ENCODE measurements around the gene TARDBP. TPM values are rescaled to one million over a fixed set of nuclear protein-coding genes. Genes with fewer than 3 reads are reported as not detected.
"Not testable (repeated sequence)": the region's sequence is repeated elsewhere in the genome, so short reads cannot be mapped to it uniquely, and the experiment has no call there.

Gene TARDBP
- total and polyA plus RNA-seq, 7 donors = 91.8 to 387 (median 132) TPM

DNA sequence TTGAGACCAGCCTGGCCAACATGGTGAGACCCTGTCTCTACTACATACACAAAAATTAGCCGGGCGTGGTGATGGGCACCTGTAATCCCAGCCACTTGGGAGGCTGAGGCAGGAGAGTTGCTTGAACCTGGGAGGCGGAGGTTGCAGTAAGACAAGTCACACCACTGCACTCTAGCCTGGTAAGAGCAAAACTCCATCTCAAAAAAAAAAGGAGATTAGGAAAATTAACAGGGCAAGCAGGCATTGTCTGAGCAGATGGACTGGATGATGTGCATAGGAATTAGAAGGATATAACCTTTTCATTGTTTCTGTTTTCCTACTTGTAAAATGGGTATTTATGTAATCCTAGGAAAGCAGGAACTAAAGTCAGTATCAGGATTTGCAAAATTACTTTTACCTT lies 15.6 kb downstream of the TARDBP start:
- Histone ChIP-seq H3K4me3 (no peak overlapping the region), H3K27me3 (ENCODE audit: insufficient read depth in 3 of 3, low read length in 2 of 3) (no peaks in the 10 kb centered on the region), H3K9me3 (no peaks in the 10 kb centered on the region), H3K27ac (no peak overlapping the region), H3K4me1 (peaks cover 14% of the 10 kb centered on the region), H3K36me3 (ENCODE audit: insufficient read depth in 1 of 2, low read depth in 1 of 2) (peaks cover 3 to 73% of the 10 kb centered on the region in 2 donors)
- TF ChIP-seq, protein P1, sequence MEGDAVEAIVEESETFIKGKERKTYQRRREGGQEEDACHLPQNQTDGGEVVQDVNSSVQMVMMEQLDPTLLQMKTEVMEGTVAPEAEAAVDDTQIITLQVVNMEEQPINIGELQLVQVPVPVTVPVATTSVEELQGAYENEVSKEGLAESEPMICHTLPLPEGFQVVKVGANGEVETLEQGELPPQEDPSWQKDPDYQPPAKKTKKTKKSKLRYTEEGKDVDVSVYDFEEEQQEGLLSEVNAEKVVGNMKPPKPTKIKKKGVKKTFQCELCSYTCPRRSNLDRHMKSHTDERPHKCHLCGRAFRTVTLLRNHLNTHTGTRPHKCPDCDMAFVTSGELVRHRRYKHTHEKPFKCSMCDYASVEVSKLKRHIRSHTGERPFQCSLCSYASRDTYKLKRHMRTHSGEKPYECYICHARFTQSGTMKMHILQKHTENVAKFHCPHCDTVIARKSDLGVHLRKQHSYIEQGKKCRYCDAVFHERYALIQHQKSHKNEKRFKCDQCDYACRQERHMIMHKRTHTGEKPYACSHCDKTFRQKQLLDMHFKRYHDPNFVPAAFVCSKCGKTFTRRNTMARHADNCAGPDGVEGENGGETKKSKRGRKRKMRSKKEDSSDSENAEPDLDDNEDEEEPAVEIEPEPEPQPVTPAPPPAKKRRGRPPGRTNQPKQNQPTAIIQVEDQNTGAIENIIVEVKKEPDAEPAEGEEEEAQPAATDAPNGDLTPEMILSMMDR (IDR thresholded peaks at IDR 0.05) = no peak
- ATAC-seq = no peak
- DNase-seq = no peak
- intact Hi-C loops (cut with DNase I) = no loop called here
- 92 to 95% (median 94%) methylated on average over 3 of the region's 3 CpGs for WGBS, 3 donors

DNA sequence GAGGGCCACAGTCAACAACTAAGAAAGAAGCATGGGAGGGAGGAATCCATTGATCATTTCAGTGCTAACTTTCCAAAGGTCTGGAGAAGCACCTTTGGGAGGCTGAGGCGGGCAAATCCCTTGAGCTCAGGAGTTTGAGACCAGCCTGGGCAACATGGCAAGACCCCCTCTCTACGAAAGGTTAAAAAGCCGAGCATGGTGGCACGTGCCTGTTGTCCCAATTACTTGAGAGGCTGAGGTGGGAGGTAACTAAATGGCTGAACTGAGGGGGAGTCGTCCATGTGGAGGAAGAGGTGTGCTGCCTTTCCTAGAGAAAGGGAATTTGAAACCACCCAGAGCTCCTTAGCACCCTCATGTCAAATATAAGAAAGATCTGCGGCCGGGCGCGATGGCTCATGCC lies 18.4 kb downstream of the TARDBP start:
- Histone ChIP-seq H3K27ac (no peak overlapping the region), H3K9me3 (no peaks in the 10 kb centered on the region), H3K4me3 (no peak overlapping the region), H3K27me3 (ENCODE audit: insufficient read depth in 3 of 3, low read length in 2 of 3) (no peaks in the 10 kb centered on the region), H3K4me1 (peaks cover 4% of the 10 kb centered on the region), H3K36me3 (ENCODE audit: insufficient read depth in 1 of 2, low read depth in 1 of 2) (peaks cover 0 to 44% of the 10 kb centered on the region in 2 donors)
- DNase-seq (no peak), ATAC-seq (peak in 1 of 4 donors; percentile 6)
- intact Hi-C loops (cut with DNase I) = no loop called here
- TF ChIP-seq, protein P1 (IDR thresholded peaks at IDR 0.05) = no peak
- WGBS, 3 donors = 78 to 83% (median 78%) methylated on average over 9 of the region's 9 CpGs

DNA sequence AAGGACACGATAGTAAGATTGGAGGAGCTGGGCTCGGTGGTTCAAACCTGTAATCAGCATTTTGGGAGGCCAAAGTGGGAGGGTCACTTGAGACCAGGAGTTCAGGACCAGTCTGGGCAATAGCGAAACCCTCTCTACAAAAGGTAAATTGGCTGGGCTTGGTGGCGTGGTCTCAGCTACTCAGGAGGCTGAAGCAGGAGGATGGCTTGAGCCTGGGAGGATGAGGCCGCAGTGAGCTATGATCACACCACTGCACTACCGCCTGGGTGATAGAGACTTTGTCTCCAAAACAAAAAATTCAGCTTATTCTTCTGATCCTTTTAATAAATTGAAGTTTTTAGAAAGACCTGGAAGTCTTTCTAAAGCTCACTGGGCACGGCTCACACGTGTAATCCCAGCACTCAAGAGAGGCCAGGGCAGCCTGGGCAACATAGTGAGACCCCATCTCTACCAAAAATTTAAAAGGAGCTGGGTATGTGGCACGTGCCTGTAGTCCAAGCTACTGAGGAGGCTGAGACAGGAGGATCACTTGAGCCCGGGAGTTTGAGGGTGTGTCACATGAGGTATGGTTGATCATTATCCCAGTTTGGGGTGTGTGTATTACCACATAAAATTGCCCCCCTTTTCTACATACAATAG lies 19.3 kb downstream of the TARDBP start:
- peak; percentile 21 to 34 (median 26) for ATAC-seq

DNA sequence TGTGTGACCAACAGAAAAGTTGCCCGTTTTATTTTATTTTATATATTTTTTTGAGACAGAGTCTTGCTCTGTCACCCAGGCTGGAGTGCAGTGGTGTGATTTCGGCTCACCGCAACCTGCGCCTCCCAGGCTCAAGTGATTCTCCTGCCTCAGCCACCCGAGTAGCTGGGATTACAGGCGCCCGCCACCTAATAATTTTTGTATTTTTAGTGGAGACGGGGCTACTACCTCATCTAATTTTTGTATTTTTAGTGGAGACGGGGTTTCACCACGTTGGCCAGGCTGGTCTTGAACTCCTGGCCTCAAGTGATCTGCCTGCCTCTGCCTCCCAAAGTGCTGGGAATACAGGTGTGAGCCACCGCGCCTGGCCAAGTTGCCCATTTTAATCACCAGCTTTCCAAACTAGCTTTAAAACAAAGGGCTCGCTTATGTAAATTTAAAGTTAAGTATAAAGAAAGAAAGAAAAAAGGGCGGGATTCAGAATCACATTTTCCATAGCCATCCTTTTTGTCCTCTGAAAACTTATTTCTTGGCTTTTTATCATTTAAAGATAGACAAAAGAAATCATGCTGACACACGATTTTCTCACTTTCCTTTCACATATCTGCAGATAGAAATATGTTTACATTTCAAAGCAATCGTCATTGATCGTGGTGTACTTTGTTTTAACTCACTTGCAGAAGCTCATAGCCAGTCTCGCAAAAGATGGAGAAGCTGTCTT lies 24.7 kb downstream of the TARDBP start:
- H3K4me1 ChIP-seq; H3K9me3 ChIP-seq; ATAC-seq; H3K36me3 ChIP-seq (ENCODE audit: insufficient read depth in 1 of 2, low read depth in 1 of 2); DNase-seq; H3K27me3 ChIP-seq (ENCODE audit: insufficient read depth in 3 of 3, low read length in 2 of 3); H3K27ac ChIP-seq; H3K4me3 ChIP-seq: not testable (repeated sequence)
- WGBS, 3 donors = 54 to 56% (median 55%) methylated on average over 18 of the region's 18 CpGs
- intact Hi-C loops (cut with DNase I) = loop anchor here (5.0 kb wide), 3 partner anchors 35 to 610 kb away; no protein-coding TSS in a partner anchor

More for the DNA sequence above, 19.3 kb downstream of the TARDBP start:
- DNase-seq = no peak
- 85 to 90% (median 86%) methylated on average over 10 of the region's 10 CpGs for WGBS, 3 donors
- no peaks in the 10 kb centered on the region for H3K27me3 ChIP-seq (ENCODE audit: insufficient read depth in 3 of 3, low read length in 2 of 3)
- peaks cover 1% of the 10 kb centered on the region for H3K4me1 ChIP-seq
- H3K9me3 ChIP-seq = no peaks in the 10 kb centered on the region
- no peak overlapping the region for H3K4me3 ChIP-seq
- intact Hi-C loops (cut with DNase I) = no loop called here
- TF ChIP-seq, protein P1 (IDR thresholded peaks at IDR 0.05) = no peak
- H3K27ac ChIP-seq = no peak overlapping the region
- H3K36me3 ChIP-seq (ENCODE audit: insufficient read depth in 1 of 2, low read depth in 1 of 2) = peaks cover 0 to 35% of the 10 kb centered on the region in 2 donors

DNA sequence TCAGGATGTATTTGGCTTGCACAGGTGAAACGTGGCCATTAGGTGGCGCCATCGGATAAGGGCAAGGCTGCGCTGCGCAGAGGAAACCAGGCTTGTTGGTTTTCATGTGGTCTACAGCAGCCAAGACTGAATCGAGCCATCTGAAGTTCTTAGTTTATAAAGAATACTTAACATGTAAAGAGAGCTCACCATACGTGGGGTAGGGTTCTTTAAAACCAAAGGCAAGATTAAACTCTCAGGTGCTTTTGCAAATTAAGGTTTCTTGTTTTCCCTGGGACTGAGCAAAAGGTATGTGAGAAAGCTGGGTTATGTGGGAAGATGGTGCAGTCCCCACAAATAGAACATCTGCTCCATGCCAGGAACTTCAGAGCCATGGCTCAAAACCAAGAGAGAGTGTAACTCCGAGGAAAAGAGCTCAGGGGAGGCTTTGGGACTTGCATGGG lies 25.3 kb downstream of the TARDBP start:
- peak overlapping the region; percentile 40 for H3K4me3 ChIP-seq
- no peaks in the 10 kb centered on the region for H3K9me3 ChIP-seq
- peaks cover 8% of the 10 kb centered on the region for H3K4me1 ChIP-seq
- peak; percentile 93 to 97 (median 95) for ATAC-seq
- TF ChIP-seq, protein P1 (IDR thresholded peaks at IDR 0.05) = peak; percentile 98
- H3K27me3 ChIP-seq (ENCODE audit: insufficient read depth in 3 of 3, low read length in 2 of 3) = peaks cover 0 to 2% (median 0%) of the 10 kb centered on the region in 3 donors
- peak; percentile 86 to 93 for DNase-seq
- peak overlapping the region; percentile 61 for H3K27ac ChIP-seq
- 0 to 1% (median 1%) methylated on average over 8 of the region's 8 CpGs for WGBS, 3 donors
- intact Hi-C loops (cut with DNase I) = loop anchor here (5.0 kb wide), 3 partner anchors 35 to 610 kb away; no protein-coding TSS in a partner anchor
- H3K36me3 ChIP-seq (ENCODE audit: insufficient read depth in 1 of 2, low read depth in 1 of 2) = no peaks in the 10 kb centered on the region
